ENCODE results near the gene ARGLU1. TPM values are rescaled to one million over a fixed set of nuclear protein-coding genes. Genes with fewer than 3 reads are reported as not detected.

Gene ARGLU1
- total RNA-seq: 100 to 1,000 TPM in 1 of 9 donors, 10 to 100 TPM in 8; 19.1 to 123 (median 57.7) TPM
- polyA plus RNA-seq: 100 to 1,000 TPM in 1 of 3 donors, 10 to 100 TPM in 2; 48.9 to 130 (median 84.1) TPM
- long read RNA-seq, donor 1, full-length matches to known transcripts: 17 of 103 reads
- long read RNA-seq, donor 1, partial matches to known transcripts: 86 of 103 reads
- long read RNA-seq, donor 1, other reads (novel, unspliced or antisense): 0 of 103 reads
- long read RNA-seq, donor 2, full-length matches to known transcripts: 17 of 99 reads
- long read RNA-seq, donor 2, partial matches to known transcripts: 82 of 99 reads
- long read RNA-seq, donor 2, other reads (novel, unspliced or antisense): 0 of 99 reads
- long read RNA-seq, donor 3, full-length matches to known transcripts: 9 of 42 reads
- long read RNA-seq, donor 3, partial matches to known transcripts: 33 of 42 reads
- long read RNA-seq, donor 3, other reads (novel, unspliced or antisense): 0 of 42 reads
- long read RNA-seq, donor 4, full-length matches to known transcripts: 6 of 45 reads
- long read RNA-seq, donor 4, partial matches to known transcripts: 18 of 45 reads
- long read RNA-seq, donor 4, other reads (novel, unspliced or antisense): 21 of 45 reads
- long read RNA-seq, donor 5, full-length matches to known transcripts: 81 of 86 reads
- long read RNA-seq, donor 5, partial matches to known transcripts: 2 of 86 reads
- long read RNA-seq, donor 5, other reads (novel, unspliced or antisense): 3 of 86 reads
- long read RNA-seq, donor 6, full-length matches to known transcripts: 11 of 72 reads
- long read RNA-seq, donor 6, partial matches to known transcripts: 25 of 72 reads
- long read RNA-seq, donor 6, other reads (novel, unspliced or antisense): 36 of 72 reads
- long read RNA-seq, donor 7, full-length matches to known transcripts: 4 of 48 reads
- long read RNA-seq, donor 7, partial matches to known transcripts: 44 of 48 reads
- long read RNA-seq, donor 7, other reads (novel, unspliced or antisense): 0 of 48 reads
- long read RNA-seq, donor 8, full-length matches to known transcripts: 23 of 102 reads
- long read RNA-seq, donor 8, partial matches to known transcripts: 79 of 102 reads
- long read RNA-seq, donor 8, other reads (novel, unspliced or antisense): 0 of 102 reads
- long read RNA-seq, donor 9, full-length matches to known transcripts: 24 of 133 reads
- long read RNA-seq, donor 9, partial matches to known transcripts: 109 of 133 reads
- long read RNA-seq, donor 9, other reads (novel, unspliced or antisense): 0 of 133 reads
- long read RNA-seq, donor 10, full-length matches to known transcripts: 9 of 53 reads
- long read RNA-seq, donor 10, partial matches to known transcripts: 44 of 53 reads
- long read RNA-seq, donor 10, other reads (novel, unspliced or antisense): 0 of 53 reads

GRCh38 chr13:106567474-106568298 is at the start of gene ARGLU1:
Gene ARGLU1 (minus strand): TSS chr13:106568137. CDS start chr13:106567919, 218 bp downstream.
- TF ChIP-seq CTCF (IDR thresholded peaks at IDR 0.05) (no peak), POLR2A (IDR thresholded peaks at IDR 0.05) (peak; percentile 79 to 82)
- Histone ChIP-seq H3K27ac (peak within 1 kb of the TSS; percentile 84 to 96 (median 89)), H3K36me3 (replicated peaks in 1 of 2) (no peaks in the 10 kb centered on the region), H3K4me3 (peak within 1 kb of the TSS; percentile 63 to 96 (median 88)), H3K27me3 (no peaks in the 10 kb centered on the region), H3K9me3 (replicated peaks in 1 of 3) (no peaks in the 10 kb centered on the region), H3K4me1 (replicated peaks in 1 of 2) (peaks cover 15 to 50% of the 10 kb centered on the region in 2 donors)
- intact Hi-C loops (cut with DNase I): no loop called here
- 0 to 2% (median 1%) methylated on average over 42 to 108 of the region's 108 CpGs for WGBS, 4 donors
- DNase-seq: peak; percentile 90 to 96 (median 96)

GRCh38 chr13:106617561-106617960 is 49.6 kb upstream of the ARGLU1 start:
- 69 to 88% (median 78%) methylated on average over 3 of the region's 3 CpGs for WGBS, 4 donors
- no peaks in the 10 kb centered on the region for H3K27me3 ChIP-seq
- no peaks in the 10 kb centered on the region for H3K36me3 ChIP-seq (replicated peaks in 1 of 2)
- peaks cover 13 to 17% of the 10 kb centered on the region in 2 donors for H3K4me1 ChIP-seq (replicated peaks in 1 of 2)
- no peaks in the 10 kb centered on the region for H3K9me3 ChIP-seq (replicated peaks in 1 of 3)
- TF ChIP-seq POLR2A (IDR thresholded peaks at IDR 0.05) (no peak), CTCF (IDR thresholded peaks at IDR 0.05) (no peak)
- intact Hi-C loops (cut with DNase I): loop anchor here (5.0 to 10.0 kb wide), 2 partner anchors 80 to 83 kb away; partner anchors contain the start of gene EFNB2 (in 2 of the 2)
- no peak overlapping the region for H3K4me3 ChIP-seq
- no peak for DNase-seq
- H3K27ac ChIP-seq: no peak overlapping the region

GRCh38 chr13:106616729-106617128 is 48.8 kb upstream of the ARGLU1 start:
- H3K36me3 ChIP-seq (replicated peaks in 1 of 2): no peaks in the 10 kb centered on the region
- peaks cover 13 to 17% of the 10 kb centered on the region in 2 donors for H3K4me1 ChIP-seq (replicated peaks in 1 of 2)
- WGBS, 4 donors: 93 to 100% (median 96%) methylated on average over 2 to 3 of the region's 3 CpGs
- DNase-seq: no peak
- H3K27ac ChIP-seq: no peak overlapping the region
- TF ChIP-seq POLR2A (IDR thresholded peaks at IDR 0.05) (no peak), CTCF (IDR thresholded peaks at IDR 0.05) (no peak)
- H3K27me3 ChIP-seq: no peaks in the 10 kb centered on the region
- H3K9me3 ChIP-seq (replicated peaks in 1 of 3): no peaks in the 10 kb centered on the region
- H3K4me3 ChIP-seq: no peak overlapping the region
- intact Hi-C loops (cut with DNase I): loop anchor here (5.0 to 10.0 kb wide), 2 partner anchors 79 to 82 kb away; partner anchors contain the start of gene EFNB2 (in 2 of the 2)

Measured in adrenal gland (tissue), 19 donors.